C4-2B (cell line): ENCODE data around the gene NARF.
"Not testable (repeated sequence)": the region's sequence is repeated elsewhere in the genome, so short reads cannot be mapped to it uniquely, and the experiment has no call there.

ENCODE experiments used
- H3K27ac ChIP-seq: fragments of 450-650 bp; 2 replicates; pipeline ENCODE4 v1.5.1; 2017
- CTCF ChIP-seq: fragments of 450-650 bp; conservative IDR thresholded peaks from 2 replicates; pipeline ENCODE4 v1.5.1; 2017; ENCODE audit warnings: mild to moderate bottlenecking
- ZFX ChIP-seq: fragments of 450-650 bp; IDR thresholded peaks from 2 replicates; pipeline ENCODE4 v1.6.1; 2017

NARF gene

GRCh38 chr17:82450357-82451106 is 8.0 kb upstream of the NARF start, which contains the start of gene CYBC1:
Gene CYBC1 (minus strand): TSS chr17:82450752. CDS start chr17:82449254, 1,498 bp downstream.
- TF ChIP-seq ZFX (peak; percentile 56; the same call in 1 of the 2 replicates), CTCF (no peak)
- peak within 1 kb of the TSS; percentile 94 for H3K27ac ChIP-seq

- TF ChIP-seq ZFX (no peak), CTCF (no peak)
- H3K27ac ChIP-seq = no peak overlapping the region
These were observed 6.4 kb upstream of the NARF start for GRCh38 chr17:82452162-82452561.

- not testable (repeated sequence) for H3K27ac ChIP-seq
These were observed 5.4 kb upstream of the NARF start for GRCh38 chr17:82453151-82453550.

GRCh38 chr17:82453706-82454105 is 4.8 kb upstream of the NARF start:
- not testable (repeated sequence) for H3K27ac ChIP-seq

- peak overlapping the region; percentile 91 for H3K27ac ChIP-seq
- TF ChIP-seq ZFX = no peak
- no peak for TF ChIP-seq CTCF
These were observed 1.2 kb upstream of the NARF start for GRCh38 chr17:82457073-82457928.

- H3K27ac ChIP-seq = peak overlapping the region; percentile 91
- TF ChIP-seq CTCF = no peak
- no peak for TF ChIP-seq ZFX
These were observed 687 bp upstream of the NARF start for GRCh38 chr17:82457929-82458178.

- H3K27ac ChIP-seq = peak overlapping the region; percentile 91
- no peak for TF ChIP-seq CTCF
- 0 out of 2 replicates have a peak, but pooled peaks have one; percentile 5 for TF ChIP-seq ZFX
These were observed 414 bp downstream of the NARF start for GRCh38 chr17:82458885-82459424.

- H3K27ac ChIP-seq = not testable (repeated sequence)
These were observed 1.4 kb downstream of the NARF start for GRCh38 chr17:82459936-82460335.
